GM12878 (cell line): ENCODE data around the gene IVL.

Experiments
- BHLHE40 ChIP-seq, 2 experiments: fragments of 450-650 bp in 1 of 2; IDR thresholded peaks; 2 replicates each; pipeline ENCODE4 v1.6.1; 2011 to 2017; ENCODE audit warnings: low read depth in 2 of 2, borderline replicate concordance in 1 of 2, improper control_type of control experiment in 1 of 2, low read length in 1 of 2, mild to moderate bottlenecking in 1 of 2
- CBFB ChIP-seq: IDR thresholded peaks from 2 replicates; pipeline ENCODE4 v1.6.1; 2016; ENCODE audit warnings: antibody characterized with exemption, low read depth
- HDAC2 ChIP-seq: fragments of 200-600 bp; sonication (generic); IDR thresholded peaks from 2 replicates; pipeline ENCODE4 v1.6.1; 2017
- POLR2AphosphoS5 ChIP-seq: IDR thresholded peaks from 2 replicates; pipeline ENCODE4 v1.6.1; 2011; ENCODE audit warnings: mild to moderate bottlenecking, low read length, inconsistent platforms
- RAD21 ChIP-seq: IDR thresholded peaks from 2 replicates; pipeline ENCODE4 v1.6.1; 2011; ENCODE audit warnings: mild to moderate bottlenecking, low read depth, low read length, moderate library complexity; ENCODE audit not compliant: insufficient read depth
- SIX5 ChIP-seq: IDR thresholded peaks from 2 replicates; pipeline ENCODE4 v1.6.1; 2011; ENCODE audit warnings: mild to moderate bottlenecking, low read depth, low read length, moderate library complexity; ENCODE audit not compliant: severe bottlenecking
- SMC3 ChIP-seq: IDR thresholded peaks from 2 replicates; pipeline ENCODE4 v1.6.1; 2011; ENCODE audit warnings: low read length, improper control_type of control experiment, borderline replicate concordance
- TAF1 ChIP-seq: IDR thresholded peaks from 2 replicates; pipeline ENCODE4 v1.6.1; 2011; ENCODE audit warnings: mild to moderate bottlenecking, low read depth, low read length, borderline replicate concordance
- TF ChIP-seq, protein P1 (sequence below): fragments of 450-650 bp; formaldehyde crosslinking; IDR thresholded peaks from 2 replicates; pipeline ENCODE4 v1.5.0; 2022; ENCODE audit warnings: mild to moderate bottlenecking, missing genetic modification characterization
- TF ChIP-seq, protein P2 (sequence below), 3 experiments: IDR thresholded peaks in 2 of 3; conservative IDR thresholded peaks in 1 of 3; 2 replicates each; pipeline ENCODE4 v1.5.1; 2011; ENCODE audit warnings: low read depth in 3 of 3, low read length in 3 of 3, mild to moderate bottlenecking in 3 of 3, control low read depth in 2 of 3, moderate library complexity in 2 of 3, inconsistent platforms in 1 of 3, mixed read lengths in 1 of 3; ENCODE audit not compliant: control insufficient read depth in 2 of 3, insufficient read depth in 1 of 3; ENCODE audit errors: extremely low read depth in 1 of 3

DNA sequence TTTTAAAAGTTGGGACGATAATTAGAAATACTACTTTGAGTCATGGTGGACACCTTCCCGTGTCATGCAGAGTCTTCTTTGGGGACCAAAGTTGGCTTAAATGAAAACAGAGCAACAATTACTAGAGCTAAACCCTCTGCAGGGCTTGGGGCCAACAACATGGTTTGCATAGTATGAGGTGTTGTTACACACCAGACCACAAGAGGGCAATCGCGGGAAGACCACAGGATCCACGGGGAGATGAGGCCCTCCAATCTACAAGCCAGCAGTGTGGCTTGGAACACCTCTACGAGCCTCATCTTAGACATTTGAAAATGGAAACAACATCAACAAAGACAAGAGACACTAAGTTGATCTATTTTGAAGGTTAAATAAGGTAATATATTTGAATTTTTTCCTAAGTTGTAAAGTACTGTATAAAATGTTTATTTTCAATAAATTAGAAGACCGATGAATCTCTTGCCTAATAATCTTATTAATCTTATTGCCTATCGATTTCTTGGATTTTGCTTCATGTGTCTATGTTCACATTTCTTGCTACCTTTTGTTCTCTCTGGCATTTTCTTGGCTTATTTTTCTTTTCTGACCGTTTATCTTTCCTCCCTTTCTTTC, 38.4 kb upstream of the IVL start:
- peak; percentile 89 for TF ChIP-seq SMC3
- TF ChIP-seq, protein P1, sequence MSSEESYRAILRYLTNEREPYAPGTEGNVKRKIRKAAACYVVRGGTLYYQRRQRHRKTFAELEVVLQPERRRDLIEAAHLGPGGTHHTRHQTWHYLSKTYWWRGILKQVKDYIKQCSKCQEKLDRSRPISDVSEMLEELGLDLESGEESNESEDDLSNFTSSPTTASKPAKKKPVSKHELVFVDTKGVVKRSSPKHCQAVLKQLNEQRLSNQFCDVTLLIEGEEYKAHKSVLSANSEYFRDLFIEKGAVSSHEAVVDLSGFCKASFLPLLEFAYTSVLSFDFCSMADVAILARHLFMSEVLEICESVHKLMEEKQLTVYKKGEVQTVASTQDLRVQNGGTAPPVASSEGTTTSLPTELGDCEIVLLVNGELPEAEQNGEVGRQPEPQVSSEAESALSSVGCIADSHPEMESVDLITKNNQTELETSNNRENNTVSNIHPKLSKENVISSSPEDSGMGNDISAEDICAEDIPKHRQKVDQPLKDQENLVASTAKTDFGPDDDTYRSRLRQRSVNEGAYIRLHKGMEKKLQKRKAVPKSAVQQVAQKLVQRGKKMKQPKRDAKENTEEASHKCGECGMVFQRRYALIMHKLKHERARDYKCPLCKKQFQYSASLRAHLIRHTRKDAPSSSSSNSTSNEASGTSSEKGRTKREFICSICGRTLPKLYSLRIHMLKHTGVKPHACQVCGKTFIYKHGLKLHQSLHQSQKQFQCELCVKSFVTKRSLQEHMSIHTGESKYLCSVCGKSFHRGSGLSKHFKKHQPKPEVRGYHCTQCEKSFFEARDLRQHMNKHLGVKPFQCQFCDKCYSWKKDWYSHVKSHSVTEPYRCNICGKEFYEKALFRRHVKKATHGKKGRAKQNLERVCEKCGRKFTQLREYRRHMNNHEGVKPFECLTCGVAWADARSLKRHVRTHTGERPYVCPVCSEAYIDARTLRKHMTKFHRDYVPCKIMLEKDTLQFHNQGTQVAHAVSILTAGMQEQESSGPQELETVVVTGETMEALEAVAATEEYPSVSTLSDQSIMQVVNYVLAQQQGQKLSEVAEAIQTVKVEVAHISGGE (CRISPR knock-in tag): no peak
- peak; percentile 61 for TF ChIP-seq CBFB
- TF ChIP-seq, protein P2, sequence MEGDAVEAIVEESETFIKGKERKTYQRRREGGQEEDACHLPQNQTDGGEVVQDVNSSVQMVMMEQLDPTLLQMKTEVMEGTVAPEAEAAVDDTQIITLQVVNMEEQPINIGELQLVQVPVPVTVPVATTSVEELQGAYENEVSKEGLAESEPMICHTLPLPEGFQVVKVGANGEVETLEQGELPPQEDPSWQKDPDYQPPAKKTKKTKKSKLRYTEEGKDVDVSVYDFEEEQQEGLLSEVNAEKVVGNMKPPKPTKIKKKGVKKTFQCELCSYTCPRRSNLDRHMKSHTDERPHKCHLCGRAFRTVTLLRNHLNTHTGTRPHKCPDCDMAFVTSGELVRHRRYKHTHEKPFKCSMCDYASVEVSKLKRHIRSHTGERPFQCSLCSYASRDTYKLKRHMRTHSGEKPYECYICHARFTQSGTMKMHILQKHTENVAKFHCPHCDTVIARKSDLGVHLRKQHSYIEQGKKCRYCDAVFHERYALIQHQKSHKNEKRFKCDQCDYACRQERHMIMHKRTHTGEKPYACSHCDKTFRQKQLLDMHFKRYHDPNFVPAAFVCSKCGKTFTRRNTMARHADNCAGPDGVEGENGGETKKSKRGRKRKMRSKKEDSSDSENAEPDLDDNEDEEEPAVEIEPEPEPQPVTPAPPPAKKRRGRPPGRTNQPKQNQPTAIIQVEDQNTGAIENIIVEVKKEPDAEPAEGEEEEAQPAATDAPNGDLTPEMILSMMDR (IDR thresholded peaks at IDR 0.05 in 2 of 3, conservative IDR thresholded peaks at IDR 0.05 in 1 of 3; ENCODE audit: control insufficient read depth in 2 of 3, extremely low read depth in 1 of 3, insufficient read depth in 1 of 3, low read depth in 3 of 3, low read length in 3 of 3): peak; percentile 78 to 84 (median 84)
- no peak for TF ChIP-seq TAF1
- no peak for TF ChIP-seq POLR2AphosphoS5
- TF ChIP-seq RAD21: peak; percentile 88
- TF ChIP-seq HDAC2: no peak
- no peak for TF ChIP-seq SIX5
- no peak for TF ChIP-seq BHLHE40 (IDR thresholded peaks at IDR 0.05; ENCODE audit: borderline replicate concordance in 1 of 2, low read depth in 2 of 2, low read length in 1 of 2)
